NB4 (cell line): Measurements from ENCODE around the gene ST6GALNAC2.

Source experiments
- DNase-seq: peaks from one replicate; pipeline ENCODE4 v3.0.0; 2010; ENCODE audit warnings: low read depth
- H3K4me3 ChIP-seq: one replicate; pipeline ENCODE4 v1.5.1; 2011; ENCODE audit warnings: mild to moderate bottlenecking, low read depth, low read length, moderate library complexity
- MYC ChIP-seq: IDR thresholded peaks from 2 replicates; pipeline ENCODE4 v1.6.1; 2011; ENCODE audit warnings: low read depth, low read length
- POLR2A ChIP-seq: IDR thresholded peaks from 2 replicates; pipeline ENCODE4 v1.6.1; 2011; ENCODE audit warnings: mild to moderate bottlenecking; ENCODE audit not compliant: insufficient read length; ENCODE audit errors: extremely low read depth
- TF ChIP-seq, protein P1 (sequence below): IDR thresholded peaks from one replicate; pipeline ENCODE4 v1.5.1; 2012; ENCODE audit warnings: low read depth, low read length
- TF ChIP-seq, protein P2 (sequence below): IDR thresholded peaks from 2 replicates; pipeline ENCODE4 v1.6.1; 2011; ENCODE audit warnings: low read depth, low read length

ST6GALNAC2 gene

DNA sequence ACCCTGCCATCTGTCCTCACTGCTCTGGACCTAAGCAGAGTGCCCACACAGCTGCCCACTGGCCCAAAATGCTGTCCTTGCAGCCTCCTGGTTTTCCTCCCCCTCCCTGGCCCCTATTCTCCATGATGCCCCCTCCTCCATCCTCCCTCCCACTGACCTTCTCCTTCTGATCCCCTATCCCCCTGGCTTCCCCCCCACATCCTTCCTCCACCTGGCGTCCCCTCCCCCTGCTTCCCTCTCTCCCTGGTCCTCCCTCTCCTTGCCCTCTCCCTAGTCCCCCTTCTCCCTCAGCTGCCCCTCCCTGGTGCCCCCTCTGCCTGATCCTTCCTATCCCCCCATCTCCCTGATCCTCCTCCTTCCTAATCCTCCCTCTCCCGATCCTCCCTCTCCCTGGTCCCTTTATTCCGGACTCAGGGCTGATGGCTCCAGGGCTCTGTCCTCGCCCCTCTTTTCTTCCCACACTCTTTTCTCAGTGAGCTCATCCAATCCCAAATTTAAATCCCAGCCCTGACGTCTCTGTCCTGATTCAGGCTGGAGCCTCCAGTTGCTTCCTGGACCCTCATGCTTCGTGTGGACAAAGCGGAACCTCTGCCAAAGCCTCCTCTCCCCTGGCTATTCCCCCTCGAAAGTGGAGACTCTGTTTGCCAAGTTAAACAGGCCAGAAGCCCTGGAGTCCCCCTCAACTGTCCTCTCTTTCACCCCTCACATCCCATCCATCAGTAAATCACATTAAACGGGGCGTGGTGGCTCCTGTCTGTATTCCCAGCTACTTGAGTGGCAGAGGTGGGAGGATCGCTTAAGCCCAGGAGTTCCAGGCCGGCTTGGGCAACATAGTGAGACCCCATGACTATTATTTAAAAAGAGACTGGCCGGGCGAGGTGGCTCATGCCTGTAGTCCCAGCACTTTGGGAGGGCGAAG, 66.4 kb downstream of the ST6GALNAC2 start:
- DNase-seq: no peak
- TF ChIP-seq MYC: no peak
- H3K4me3 ChIP-seq: no peak overlapping the region

DNA sequence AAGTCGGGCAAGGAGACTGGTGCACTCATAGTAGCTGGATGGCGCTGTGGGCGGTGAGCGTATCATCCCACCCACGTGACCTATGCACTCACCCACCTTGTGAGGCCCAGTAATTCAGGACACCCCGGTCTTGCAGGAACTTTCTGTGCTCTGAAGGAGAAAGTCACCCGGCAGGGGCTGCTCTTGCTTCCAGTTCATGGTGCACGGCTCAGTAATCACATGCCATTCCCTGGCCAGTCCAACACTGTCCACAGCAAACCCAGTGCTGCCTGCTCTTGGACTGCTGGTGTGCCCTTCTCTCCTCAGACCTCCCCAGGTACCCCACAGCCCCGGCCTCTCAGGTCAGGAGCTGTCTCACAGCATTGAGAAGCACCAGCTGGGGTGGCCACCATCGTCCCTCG, 68.0 kb downstream of the ST6GALNAC2 start:
- H3K4me3 ChIP-seq: no peak overlapping the region
- TF ChIP-seq POLR2A: no peak
- TF ChIP-seq, protein P1, sequence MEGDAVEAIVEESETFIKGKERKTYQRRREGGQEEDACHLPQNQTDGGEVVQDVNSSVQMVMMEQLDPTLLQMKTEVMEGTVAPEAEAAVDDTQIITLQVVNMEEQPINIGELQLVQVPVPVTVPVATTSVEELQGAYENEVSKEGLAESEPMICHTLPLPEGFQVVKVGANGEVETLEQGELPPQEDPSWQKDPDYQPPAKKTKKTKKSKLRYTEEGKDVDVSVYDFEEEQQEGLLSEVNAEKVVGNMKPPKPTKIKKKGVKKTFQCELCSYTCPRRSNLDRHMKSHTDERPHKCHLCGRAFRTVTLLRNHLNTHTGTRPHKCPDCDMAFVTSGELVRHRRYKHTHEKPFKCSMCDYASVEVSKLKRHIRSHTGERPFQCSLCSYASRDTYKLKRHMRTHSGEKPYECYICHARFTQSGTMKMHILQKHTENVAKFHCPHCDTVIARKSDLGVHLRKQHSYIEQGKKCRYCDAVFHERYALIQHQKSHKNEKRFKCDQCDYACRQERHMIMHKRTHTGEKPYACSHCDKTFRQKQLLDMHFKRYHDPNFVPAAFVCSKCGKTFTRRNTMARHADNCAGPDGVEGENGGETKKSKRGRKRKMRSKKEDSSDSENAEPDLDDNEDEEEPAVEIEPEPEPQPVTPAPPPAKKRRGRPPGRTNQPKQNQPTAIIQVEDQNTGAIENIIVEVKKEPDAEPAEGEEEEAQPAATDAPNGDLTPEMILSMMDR: no peak
- TF ChIP-seq, protein P2, sequence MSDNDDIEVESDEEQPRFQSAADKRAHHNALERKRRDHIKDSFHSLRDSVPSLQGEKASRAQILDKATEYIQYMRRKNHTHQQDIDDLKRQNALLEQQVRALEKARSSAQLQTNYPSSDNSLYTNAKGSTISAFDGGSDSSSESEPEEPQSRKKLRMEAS: no peak
- TF ChIP-seq MYC: no peak
- no peak for DNase-seq
